Fibroblast of lung (primary cell): ENCODE results near the gene CLCNKA. TPM values are rescaled to one million over a fixed set of nuclear protein-coding genes. Genes with fewer than 3 reads are reported as not detected.

ENCODE experiments used
- DNase-seq, 2 donors: peaks; one replicate each; pipeline versions ENCODE4 v3.0.0 to v3.0.0-alpha.2; 2010; ENCODE audit warnings: low read depth in 2 of 2
- H2AFZ ChIP-seq: 2 replicates; pipeline ENCODE4 v1.5.1; 2012; ENCODE audit warnings: low read length, control low read depth, inconsistent platforms
- H3K27ac ChIP-seq: 2 replicates; pipeline ENCODE4 v1.5.1; 2011; ENCODE audit warnings: low read length, control low read depth; ENCODE audit not compliant: insufficient read depth
- H3K27me3 ChIP-seq: 2 replicates; pipeline ENCODE4 v1.5.1; 2011; ENCODE audit warnings: mild to moderate bottlenecking, low read length; ENCODE audit not compliant: control insufficient read depth, insufficient read depth
- H3K36me3 ChIP-seq: 2 replicates; pipeline ENCODE4 v1.5.1; 2011; ENCODE audit warnings: low read length; ENCODE audit not compliant: control insufficient read depth, insufficient read depth
- H3K4me1 ChIP-seq: 2 replicates; pipeline ENCODE4 v1.5.1; 2011; ENCODE audit warnings: low read length; ENCODE audit not compliant: control insufficient read depth, insufficient read depth; ENCODE audit errors: extremely low read depth
- H3K4me2 ChIP-seq: 2 replicates; pipeline ENCODE4 v1.5.1; 2011; ENCODE audit warnings: low read length, control low read depth; ENCODE audit not compliant: insufficient read depth; ENCODE audit errors: extremely low read depth
- H3K4me3 ChIP-seq, 4 experiments: fragments of 200-600 bp in 1 of 4; sonication (generic) in 1 of 4; replicated peaks in 1 of 4; 2 replicates each; pipeline ENCODE4 v1.5.1; 2011 to 2016; ENCODE audit warnings: low read length in 4 of 4, low read depth in 3 of 4, mild to moderate bottlenecking in 3 of 4, control low read depth in 2 of 4, inconsistent platforms in 1 of 4, mixed read lengths in 1 of 4; ENCODE audit not compliant: insufficient read depth in 1 of 4; ENCODE audit errors: control extremely low read depth in 1 of 4
- H3K79me2 ChIP-seq: 2 replicates; pipeline ENCODE4 v1.5.1; 2012; ENCODE audit warnings: mild to moderate bottlenecking, low read length, inconsistent platforms; ENCODE audit not compliant: control insufficient read depth, insufficient read depth
- H3K9ac ChIP-seq: 2 replicates; pipeline ENCODE4 v1.5.1; 2011; ENCODE audit warnings: mild to moderate bottlenecking, low read length, control low read depth; ENCODE audit not compliant: insufficient read depth
- H3K9me3 ChIP-seq: 2 replicates; pipeline ENCODE4 v1.5.1; 2012; ENCODE audit warnings: low read depth, low read length; ENCODE audit not compliant: control insufficient read depth, insufficient read depth
- H4K20me1 ChIP-seq: 2 replicates; pipeline ENCODE4 v1.5.1; 2011; ENCODE audit warnings: low read length; ENCODE audit not compliant: control insufficient read depth, insufficient read depth; ENCODE audit errors: extremely low read depth
- EZH2 ChIP-seq: IDR thresholded peaks from 2 replicates; pipeline ENCODE4 v1.5.1; 2012; ENCODE audit warnings: low read length, control low read depth, mild to moderate bottlenecking; ENCODE audit errors: missing control alignments
- polyA plus RNA-seq, 2 donors: library from polyadenylated mRNA; depleted of rRNA in 1 of 2; stranded (reverse) in 1 of 2; unstranded in 1 of 2; fragments of >200 nt; gene quantifications; 2 replicates each; pipeline ENCODE4 v1.2.1, GENCODE V29; 2011 to 2012; ENCODE audit warnings: missing spikeins in 1 of 2
- total RNA-seq: library from RNA; depleted of rRNA; stranded (reverse); fragments of >200 nt; gene quantifications from 2 replicates; pipeline ENCODE4 v1.2.1, GENCODE V29; 2014
- TF ChIP-seq, protein P1 (sequence below), 2 donors: IDR thresholded peaks in 1 of 2; conservative IDR thresholded peaks in 1 of 2; 1 replicate in 1 of 2; 2 replicates in 1 of 2; pipeline ENCODE4 v1.5.1; 2011 to 2012; ENCODE audit warnings: low read length in 2 of 2, control low read depth in 1 of 2, inconsistent platforms in 1 of 2, low read depth in 1 of 2, mild to moderate bottlenecking in 1 of 2

Gene CLCNKA
- total and polyA plus RNA-seq, 2 donors (not counting 1 experiment from before 2014, with no cell fraction given): under 0.01 TPM; not detected in 1

- Histone ChIP-seq H3K4me1 (peaks cover 12% of the 10 kb centered on the region), H3K4me2 (no peak overlapping the region), H2AFZ (no peak overlapping the region), H3K79me2 (no peaks in the 10 kb centered on the region), H3K9ac (no peak overlapping the region), H3K4me3 (no peak overlapping the region), H4K20me1 (no peaks in the 10 kb centered on the region), H3K27ac (no peak overlapping the region), H3K27me3 (no peaks in the 10 kb centered on the region), H3K36me3 (no peaks in the 10 kb centered on the region), H3K9me3 (no peaks in the 10 kb centered on the region)
- TF ChIP-seq, protein P1, sequence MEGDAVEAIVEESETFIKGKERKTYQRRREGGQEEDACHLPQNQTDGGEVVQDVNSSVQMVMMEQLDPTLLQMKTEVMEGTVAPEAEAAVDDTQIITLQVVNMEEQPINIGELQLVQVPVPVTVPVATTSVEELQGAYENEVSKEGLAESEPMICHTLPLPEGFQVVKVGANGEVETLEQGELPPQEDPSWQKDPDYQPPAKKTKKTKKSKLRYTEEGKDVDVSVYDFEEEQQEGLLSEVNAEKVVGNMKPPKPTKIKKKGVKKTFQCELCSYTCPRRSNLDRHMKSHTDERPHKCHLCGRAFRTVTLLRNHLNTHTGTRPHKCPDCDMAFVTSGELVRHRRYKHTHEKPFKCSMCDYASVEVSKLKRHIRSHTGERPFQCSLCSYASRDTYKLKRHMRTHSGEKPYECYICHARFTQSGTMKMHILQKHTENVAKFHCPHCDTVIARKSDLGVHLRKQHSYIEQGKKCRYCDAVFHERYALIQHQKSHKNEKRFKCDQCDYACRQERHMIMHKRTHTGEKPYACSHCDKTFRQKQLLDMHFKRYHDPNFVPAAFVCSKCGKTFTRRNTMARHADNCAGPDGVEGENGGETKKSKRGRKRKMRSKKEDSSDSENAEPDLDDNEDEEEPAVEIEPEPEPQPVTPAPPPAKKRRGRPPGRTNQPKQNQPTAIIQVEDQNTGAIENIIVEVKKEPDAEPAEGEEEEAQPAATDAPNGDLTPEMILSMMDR (conservative IDR thresholded peaks at IDR 0.05 in 1 of 2, IDR thresholded peaks at IDR 0.05 in 1 of 2; ENCODE audit: low read depth in 1 of 2, low read length in 2 of 2): no peak
- no peak for DNase-seq
Measured at GRCh38 chr1:16080422-16081150, 58.8 kb downstream of the CLCNKA start.

GRCh38 chr1:16081636-16082035 is 59.8 kb downstream of the CLCNKA start:
- no peak overlapping the region for H2AFZ ChIP-seq
- TF ChIP-seq EZH2: no peak
- TF ChIP-seq, protein P1 (conservative IDR thresholded peaks at IDR 0.05 in 1 of 2, IDR thresholded peaks at IDR 0.05 in 1 of 2; ENCODE audit: low read depth in 1 of 2, low read length in 2 of 2): no peak

GRCh38 chr1:16082283-16083038 is 60.6 kb downstream of the CLCNKA start:
- H3K9me3 ChIP-seq: no peaks in the 10 kb centered on the region

More at GRCh38 chr1:16081636-16082035, 59.8 kb downstream of the CLCNKA start:
- H3K9ac ChIP-seq: no peak overlapping the region
- H3K27ac ChIP-seq: no peak overlapping the region
- no peaks in the 10 kb centered on the region for H3K27me3 ChIP-seq
- no peaks in the 10 kb centered on the region for H3K79me2 ChIP-seq
- no peak overlapping the region for H3K4me3 ChIP-seq
- H3K4me2 ChIP-seq: no peak overlapping the region
- no peaks in the 10 kb centered on the region for H4K20me1 ChIP-seq
- no peaks in the 10 kb centered on the region for H3K9me3 ChIP-seq
- H3K4me1 ChIP-seq: peaks cover 4% of the 10 kb centered on the region
- no peak for DNase-seq
- no peaks in the 10 kb centered on the region for H3K36me3 ChIP-seq

More at GRCh38 chr1:16082283-16083038, 60.6 kb downstream of the CLCNKA start:
- no peaks in the 10 kb centered on the region for H3K27me3 ChIP-seq
- no peak for TF ChIP-seq EZH2
- TF ChIP-seq, protein P1 (conservative IDR thresholded peaks at IDR 0.05 in 1 of 2, IDR thresholded peaks at IDR 0.05 in 1 of 2; ENCODE audit: low read depth in 1 of 2, low read length in 2 of 2): peak; percentile 94
- H3K9ac ChIP-seq: no peak overlapping the region
- peak; percentile 37 to 60 for DNase-seq
- no peaks in the 10 kb centered on the region for H3K36me3 ChIP-seq
- no peaks in the 10 kb centered on the region for H4K20me1 ChIP-seq
- H3K4me2 ChIP-seq: no peak overlapping the region
- no peak overlapping the region for H2AFZ ChIP-seq
- peaks cover 4% of the 10 kb centered on the region for H3K4me1 ChIP-seq
- H3K27ac ChIP-seq: no peak overlapping the region
- no peak overlapping the region for H3K4me3 ChIP-seq
- H3K79me2 ChIP-seq: no peaks in the 10 kb centered on the region
